Parathyroid adenoma (tissue), 2 donors: ENCODE results near the gene COX8A.

ENCODE experiments used
- H2AFZ ChIP-seq: fragments of 300-600 bp; sonication (generic); one replicate; pipeline ENCODE4 v1.7.0; 2017; ENCODE audit warnings: antibody characterized with exemption, mild to moderate bottlenecking
- H3K27ac ChIP-seq: fragments of 300-600 bp; sonication (generic); one replicate; pipeline ENCODE4 v1.7.0; 2017
- H3K27me3 ChIP-seq: fragments of 300-600 bp; sonication (generic); one replicate; pipeline ENCODE4 v1.7.0; 2017; ENCODE audit warnings: low read length; ENCODE audit not compliant: control insufficient read depth, insufficient read depth
- H3K36me3 ChIP-seq: fragments of 300-600 bp; sonication (generic); one replicate; pipeline ENCODE4 v1.7.0; 2017; ENCODE audit warnings: low read length; ENCODE audit not compliant: control insufficient read depth, insufficient read depth
- H3K4me1 ChIP-seq: fragments of 300-600 bp; sonication (generic); one replicate; pipeline ENCODE4 v1.7.0; 2017; ENCODE audit warnings: control low read depth
- H3K4me2 ChIP-seq: fragments of 300-600 bp; sonication (generic); one replicate; pipeline ENCODE4 v1.7.0; 2017; ENCODE audit warnings: low read length
- H3K4me3 ChIP-seq: fragments of 300-600 bp; sonication (generic); one replicate; pipeline ENCODE4 v1.7.0; 2017; ENCODE audit warnings: low read depth, low read length
- H3K79me2 ChIP-seq: fragments of 300-600 bp; sonication (generic); one replicate; pipeline ENCODE4 v1.7.0; 2017; ENCODE audit warnings: control low read depth
- H3K9ac ChIP-seq: fragments of 300-600 bp; sonication (generic); one replicate; pipeline ENCODE4 v1.7.0; 2017; ENCODE audit warnings: mild to moderate bottlenecking
- H3K9me3 ChIP-seq: fragments of 300-600 bp; sonication (generic); one replicate; pipeline ENCODE4 v1.7.0; 2017; ENCODE audit warnings: low read length; ENCODE audit not compliant: control insufficient read depth
- TF ChIP-seq, protein P1 (sequence below): fragments of 300-600 bp; sonication (generic); IDR thresholded peaks from one replicate; pipeline ENCODE4 v1.7.0; 2017; ENCODE audit warnings: antibody characterized with exemption, mild to moderate bottlenecking
- donor health status: primary hyperparathyroidism.

COX8A gene

DNA sequence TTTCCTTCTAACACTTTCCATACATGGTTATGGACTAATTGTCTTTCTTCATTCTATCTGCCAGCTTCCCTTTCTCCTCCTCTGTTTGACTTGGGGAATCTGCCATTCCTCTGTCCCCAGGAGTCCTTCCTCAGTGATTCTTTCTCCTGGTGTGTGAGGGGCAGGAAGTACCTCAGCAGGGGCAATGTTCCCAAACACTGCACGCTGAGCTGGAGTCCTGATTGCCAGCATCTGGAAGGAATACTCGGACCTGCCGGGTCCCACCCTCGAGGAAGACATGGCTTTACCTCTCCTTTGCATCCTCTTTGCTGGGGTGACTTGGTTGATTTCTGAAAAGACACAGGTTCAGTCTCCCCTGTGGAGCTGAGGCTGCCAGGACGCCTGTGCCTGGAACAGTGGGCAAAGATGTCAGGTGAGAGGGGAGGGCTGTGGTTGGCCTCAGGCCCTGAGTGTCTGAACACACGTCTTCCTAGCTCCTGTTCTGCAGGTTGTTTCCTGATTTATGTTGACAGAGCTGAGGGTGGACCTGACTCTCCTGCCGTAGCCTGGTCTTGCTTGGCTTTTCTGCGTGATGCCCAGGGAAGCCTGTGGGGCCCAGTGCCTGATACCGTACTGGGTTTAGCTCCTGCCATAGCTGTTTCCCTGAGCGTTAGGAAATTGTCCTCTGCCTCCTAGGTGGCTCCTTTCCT, 4.3 kb downstream of the COX8A start:
- Histone ChIP-seq H3K36me3 (no peaks in the 10 kb centered on the region), H3K9ac (no peak overlapping the region), H3K27ac (no peak overlapping the region), H2AFZ (no peak overlapping the region), H3K9me3 (no peaks in the 10 kb centered on the region), H3K4me3 (no peak overlapping the region), H3K4me2 (no peak overlapping the region), H3K4me1 (no peaks in the 10 kb centered on the region), H3K79me2 (peaks cover 20% of the 10 kb centered on the region), H3K27me3 (no peaks in the 10 kb centered on the region)
- TF ChIP-seq, protein P1, sequence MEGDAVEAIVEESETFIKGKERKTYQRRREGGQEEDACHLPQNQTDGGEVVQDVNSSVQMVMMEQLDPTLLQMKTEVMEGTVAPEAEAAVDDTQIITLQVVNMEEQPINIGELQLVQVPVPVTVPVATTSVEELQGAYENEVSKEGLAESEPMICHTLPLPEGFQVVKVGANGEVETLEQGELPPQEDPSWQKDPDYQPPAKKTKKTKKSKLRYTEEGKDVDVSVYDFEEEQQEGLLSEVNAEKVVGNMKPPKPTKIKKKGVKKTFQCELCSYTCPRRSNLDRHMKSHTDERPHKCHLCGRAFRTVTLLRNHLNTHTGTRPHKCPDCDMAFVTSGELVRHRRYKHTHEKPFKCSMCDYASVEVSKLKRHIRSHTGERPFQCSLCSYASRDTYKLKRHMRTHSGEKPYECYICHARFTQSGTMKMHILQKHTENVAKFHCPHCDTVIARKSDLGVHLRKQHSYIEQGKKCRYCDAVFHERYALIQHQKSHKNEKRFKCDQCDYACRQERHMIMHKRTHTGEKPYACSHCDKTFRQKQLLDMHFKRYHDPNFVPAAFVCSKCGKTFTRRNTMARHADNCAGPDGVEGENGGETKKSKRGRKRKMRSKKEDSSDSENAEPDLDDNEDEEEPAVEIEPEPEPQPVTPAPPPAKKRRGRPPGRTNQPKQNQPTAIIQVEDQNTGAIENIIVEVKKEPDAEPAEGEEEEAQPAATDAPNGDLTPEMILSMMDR = no peak

DNA sequence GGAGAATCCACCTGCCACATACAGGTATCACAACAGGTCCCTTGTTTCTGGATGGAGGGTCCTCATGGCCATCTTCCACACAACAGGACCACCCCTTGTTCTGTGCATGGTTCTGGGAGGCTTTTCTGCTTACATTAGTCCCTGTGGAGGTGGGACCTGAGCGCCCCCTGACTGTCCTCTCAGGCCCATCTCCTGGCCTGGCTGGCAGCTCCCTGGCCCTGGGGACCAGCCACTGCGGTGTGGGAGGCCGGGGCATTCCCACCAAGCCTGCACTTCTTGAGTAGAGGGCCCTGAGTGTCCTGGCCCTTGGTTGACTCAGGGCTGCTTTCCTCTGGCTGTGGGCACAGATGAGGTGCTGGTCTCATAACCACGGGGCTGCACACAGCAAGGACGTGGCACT, 5.0 kb downstream of the COX8A start:
- H3K4me1 ChIP-seq = no peaks in the 10 kb centered on the region
- no peaks in the 10 kb centered on the region for H3K36me3 ChIP-seq
- TF ChIP-seq, protein P1 = no peak
- no peak overlapping the region for H3K9ac ChIP-seq
- no peaks in the 10 kb centered on the region for H3K9me3 ChIP-seq
- H2AFZ ChIP-seq = no peak overlapping the region
- no peak overlapping the region for H3K4me3 ChIP-seq
- no peaks in the 10 kb centered on the region for H3K27me3 ChIP-seq
- H3K79me2 ChIP-seq = peaks cover 20% of the 10 kb centered on the region
- H3K27ac ChIP-seq = no peak overlapping the region
- no peak overlapping the region for H3K4me2 ChIP-seq

DNA sequence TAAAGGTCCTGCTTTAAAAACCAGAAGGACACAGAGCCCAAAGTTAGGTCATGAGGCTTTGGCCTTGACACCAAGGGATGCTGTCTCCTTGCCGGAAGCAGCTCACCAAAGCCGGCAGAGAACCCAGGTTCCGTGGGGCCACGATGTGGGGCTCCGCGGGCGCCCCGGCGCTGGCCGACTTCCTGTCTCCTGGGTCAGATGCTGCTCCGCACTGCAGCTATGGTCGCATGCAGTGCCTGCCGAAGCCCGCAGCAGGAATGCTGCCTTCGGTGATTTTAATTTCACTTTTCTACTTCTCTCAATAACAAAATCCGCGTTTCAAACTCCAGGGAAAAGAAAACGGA, 11.4 kb downstream of the COX8A start:
- Histone ChIP-seq H3K36me3 (no peaks in the 10 kb centered on the region), H3K27me3 (no peaks in the 10 kb centered on the region), H3K9me3 (no peaks in the 10 kb centered on the region), H3K9ac (no peak overlapping the region), H3K79me2 (peaks cover 23% of the 10 kb centered on the region), H2AFZ (peak overlapping the region; percentile 76), H3K4me2 (peak overlapping the region; percentile 86), H3K27ac (peak overlapping the region; percentile 75), H3K4me1 (no peaks in the 10 kb centered on the region), H3K4me3 (peak overlapping the region; percentile 75)
- TF ChIP-seq, protein P1 = no peak

DNA sequence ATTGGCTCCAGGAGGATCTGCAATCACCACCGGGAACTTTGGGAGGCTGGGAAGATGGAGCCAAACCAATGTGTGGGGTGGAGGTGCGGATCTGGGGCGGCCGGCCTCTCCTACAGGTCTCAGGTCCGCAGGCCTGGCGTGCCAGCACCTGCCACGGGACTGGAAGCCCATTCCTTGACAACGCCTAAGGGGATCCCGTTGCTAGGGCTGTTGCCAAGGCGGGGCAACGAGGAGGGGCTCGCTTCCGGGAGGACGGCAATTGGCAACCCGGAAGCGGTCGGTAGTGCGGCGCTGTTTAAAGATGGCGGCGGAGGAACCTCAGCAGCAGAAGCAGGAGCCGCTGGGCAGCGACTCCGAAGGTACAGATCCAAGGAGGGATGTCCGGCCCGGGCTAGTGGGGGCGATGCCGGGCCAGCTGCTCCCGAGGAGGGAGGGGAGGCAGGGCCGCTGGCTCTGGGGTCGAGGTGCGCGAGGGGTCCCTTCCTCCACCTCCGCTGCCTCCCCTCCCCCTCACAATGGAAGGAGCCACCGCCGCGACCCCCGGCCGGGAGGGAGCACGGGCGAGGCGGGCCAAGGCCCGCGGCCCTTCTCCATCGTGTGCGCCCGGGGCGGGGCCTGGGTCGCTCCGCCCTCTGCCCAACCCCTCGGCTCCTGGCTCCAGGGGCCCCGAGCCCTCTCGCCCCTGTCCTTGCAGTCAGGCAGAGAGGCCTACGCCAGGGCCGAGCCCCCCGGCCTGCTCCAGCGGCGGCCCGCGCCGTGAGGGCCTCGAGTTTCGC, 11.9 kb downstream of the COX8A start, which contains the start of gene OTUB1:
Gene OTUB1, plus strand, starts transcription at position 283 of the 776 bp plus-strand sequence. Its CDS starts 19 bp downstream, at position 302.
- no peaks in the 10 kb centered on the region for H3K27me3 ChIP-seq
- peak within 1 kb of the TSS; percentile 76 for H2AFZ ChIP-seq
- no peaks in the 10 kb centered on the region for H3K4me1 ChIP-seq
- H3K4me2 ChIP-seq = peak within 1 kb of the TSS; percentile 86
- peak within 1 kb of the TSS; percentile 5 for H3K9ac ChIP-seq
- TF ChIP-seq, protein P1 = no peak
- H3K27ac ChIP-seq = peak within 1 kb of the TSS; percentile 75
- H3K4me3 ChIP-seq = peak within 1 kb of the TSS; percentile 75
- H3K9me3 ChIP-seq = no peaks in the 10 kb centered on the region
- H3K36me3 ChIP-seq = no peaks in the 10 kb centered on the region
- H3K79me2 ChIP-seq = peaks cover 19% of the 10 kb centered on the region
